IMR-90 (cell line): ENCODE results near the gene TNRC6C. TPM values are rescaled to one million over a fixed set of nuclear protein-coding genes. Genes with fewer than 3 reads are reported as not detected.

ENCODE experiments used
- ATAC-seq: fragments of 200-7000 bp; cut with Tn5 transposase; 2 replicates; pipeline ENCODE4 v1.9.1; 2020; ENCODE audit warnings: low read depth, mild to moderate bottlenecking, moderate library complexity
- BruUV-seq: library from RNA; stranded (reverse); fragments of 400-500 nt; replicated peaks from 2 replicates; lab custom pipeline; 2021; lab: Mats Ljungman, UMichigan
- CTCF ChIA-PET: fragments of 300-600 bp; formaldehyde crosslinking; extraction: SDS; loops from one replicate; lab custom pipeline; 2021; ENCODE audit warnings: antibody characterized with exemption; lab: Yijun Ruan, JAX
- POLR2A ChIA-PET: fragments of 300-600 bp; sonication (Branson Sonifier 250); formaldehyde crosslinking; loops from one replicate; lab custom pipeline; 2022; ENCODE audit warnings: antibody characterized with exemption; ENCODE audit not compliant: unreplicated experiment; lab: Charles Lee
- DNase-seq: peaks from one replicate; pipeline ENCODE4 v3.0.0; 2013
- H2AFZ ChIP-seq: replicated peaks from 2 replicates; pipeline ENCODE3; 2013; ENCODE audit warnings: low read length, mild to moderate bottlenecking; ENCODE audit not compliant: poor library complexity
- H2AK5ac ChIP-seq: 2 replicates; pipeline ENCODE4 v1.6.1; 2013; ENCODE audit warnings: low read depth, low read length, inconsistent platforms
- H2AK9ac ChIP-seq: replicated peaks from 2 replicates; pipeline ENCODE3; 2013; ENCODE audit warnings: mild to moderate bottlenecking, low read depth, low read length, moderate library complexity; ENCODE audit not compliant: poor library complexity
- H2BK120ac ChIP-seq: 2 replicates; pipeline ENCODE4 v1.6.1; 2013; ENCODE audit warnings: low read depth, low read length, inconsistent platforms
- H2BK15ac ChIP-seq: 3 replicates; pipeline ENCODE4 v1.6.1; 2013; ENCODE audit warnings: low read depth, low read length, inconsistent platforms
- H2BK20ac ChIP-seq: 2 replicates; pipeline ENCODE4 v1.6.1; 2013; ENCODE audit warnings: low read depth, mild to moderate bottlenecking, inconsistent platforms, low read length, moderate library complexity
- H2BK5ac ChIP-seq: 2 replicates; pipeline ENCODE4 v1.6.1; 2013; ENCODE audit warnings: mild to moderate bottlenecking, low read depth, low read length, inconsistent platforms; ENCODE audit not compliant: poor library complexity, severe bottlenecking
- H3K14ac ChIP-seq: replicated peaks from 2 replicates; pipeline ENCODE4 v1.6.1; 2013; ENCODE audit warnings: low read depth, low read length, inconsistent platforms
- H3K18ac ChIP-seq: 2 replicates; pipeline ENCODE4 v1.6.1; 2013; ENCODE audit warnings: low read depth, low read length, control low read depth
- H3K23ac ChIP-seq: 2 replicates; pipeline ENCODE4 v1.6.1; 2013; ENCODE audit warnings: low read depth, low read length, inconsistent platforms
- H3K27ac ChIP-seq: 2 replicates; pipeline ENCODE4 v1.5.1; 2013; ENCODE audit warnings: mild to moderate bottlenecking, control low read depth, low read length; ENCODE audit not compliant: insufficient read depth
- H3K27me3 ChIP-seq: 2 replicates; pipeline ENCODE4 v1.6.1; 2013; ENCODE audit warnings: low read length; ENCODE audit not compliant: control insufficient read depth, insufficient read depth
- H3K36me3 ChIP-seq: 2 replicates; pipeline ENCODE4 v1.6.1; 2013; ENCODE audit warnings: low read length, mixed read lengths; ENCODE audit not compliant: control insufficient read depth, insufficient read depth
- H3K4ac ChIP-seq: 2 replicates; pipeline ENCODE4 v1.6.1; 2013; ENCODE audit warnings: low read depth, low read length, inconsistent platforms
- H3K4me1 ChIP-seq: 2 replicates; pipeline ENCODE4 v1.6.1; 2013; ENCODE audit warnings: low read length, mixed read lengths; ENCODE audit not compliant: control insufficient read depth, insufficient read depth
- H3K4me2 ChIP-seq: 2 replicates; pipeline ENCODE4 v1.6.1; 2013; ENCODE audit warnings: low read depth, mild to moderate bottlenecking, control low read depth, low read length, moderate library complexity
- H3K4me3 ChIP-seq: 2 replicates; pipeline ENCODE4 v1.5.1; 2013; ENCODE audit warnings: low read depth, mild to moderate bottlenecking, control low read depth, low read length, moderate library complexity; ENCODE audit not compliant: insufficient read depth
- H3K56ac ChIP-seq: 2 replicates; pipeline ENCODE4 v1.6.1; 2013; ENCODE audit warnings: low read length, inconsistent platforms; ENCODE audit not compliant: insufficient read depth; ENCODE audit errors: extremely low read depth
- H3K79me1 ChIP-seq, 2 experiments: 2 replicates each; pipeline ENCODE4 v1.6.1; 2013; ENCODE audit warnings: low read length in 2 of 2, inconsistent platforms in 1 of 2, low read depth in 1 of 2
- H3K9ac ChIP-seq: 2 replicates; pipeline ENCODE4 v1.6.1; 2013; ENCODE audit warnings: low read depth, low read length, control low read depth
- H3K9me1 ChIP-seq: 2 replicates; pipeline ENCODE4 v1.6.1; 2013; ENCODE audit warnings: low read length, inconsistent platforms; ENCODE audit not compliant: insufficient read depth
- H3K9me3 ChIP-seq: 2 replicates; pipeline ENCODE4 v1.6.1; 2013; ENCODE audit warnings: low read length; ENCODE audit not compliant: control insufficient read depth, insufficient read depth
- H4K20me1 ChIP-seq: 2 replicates; pipeline ENCODE4 v1.6.1; 2013; ENCODE audit warnings: low read length, inconsistent platforms; ENCODE audit not compliant: insufficient read depth
- H4K5ac ChIP-seq: 2 replicates; pipeline ENCODE4 v1.6.1; 2013; ENCODE audit warnings: mild to moderate bottlenecking, low read depth, low read length, control low read depth
- H4K8ac ChIP-seq, 2 experiments: 2 replicates each; pipeline ENCODE4 v1.6.1; 2013; ENCODE audit warnings: low read depth in 2 of 2, low read length in 2 of 2, control low read depth in 1 of 2, inconsistent platforms in 1 of 2
- H4K91ac ChIP-seq: 2 replicates; pipeline ENCODE4 v1.6.1; 2013; ENCODE audit warnings: low read depth, low read length, inconsistent platforms; ENCODE audit not compliant: insufficient read depth
- CEBPB ChIP-seq: IDR thresholded peaks from 2 replicates; pipeline ENCODE4 v1.6.1; 2012; ENCODE audit warnings: low read depth, low read length, improper control_type of control experiment
- CHD1 ChIP-seq: IDR thresholded peaks from 2 replicates; pipeline ENCODE4 v1.6.1; 2012; ENCODE audit warnings: low read depth, low read length, improper control_type of control experiment
- CTCF ChIP-seq: conservative IDR thresholded peaks from 2 replicates; pipeline ENCODE4 v1.5.1; 2012; ENCODE audit warnings: mild to moderate bottlenecking, low read depth, low read length, improper control_type of control experiment
- ELK1 ChIP-seq: fragments of 150-350 bp; IDR thresholded peaks from 2 replicates; pipeline ENCODE4 v1.6.1; 2016; ENCODE audit warnings: low read depth, mild to moderate bottlenecking, low read length, moderate library complexity, borderline replicate concordance
- FOS ChIP-seq: fragments of 150-350 bp; IDR thresholded peaks from 2 replicates; pipeline ENCODE4 v1.6.1; 2016; ENCODE audit warnings: low read depth, low read length
- MAFK ChIP-seq: IDR thresholded peaks from 2 replicates; pipeline ENCODE4 v1.6.1; 2012; ENCODE audit warnings: low read depth, low read length, improper control_type of control experiment
- MAZ ChIP-seq: IDR thresholded peaks from 2 replicates; pipeline ENCODE4 v1.6.1; 2012; ENCODE audit warnings: low read depth, mild to moderate bottlenecking, low read length, improper control_type of control experiment, moderate library complexity, borderline replicate concordance
- MXI1 ChIP-seq: IDR thresholded peaks from 2 replicates; pipeline ENCODE4 v1.6.1; 2012; ENCODE audit warnings: low read depth, mild to moderate bottlenecking, low read length, moderate library complexity, borderline replicate concordance
- NFE2L2 ChIP-seq: fragments of 150-350 bp; IDR thresholded peaks from 2 replicates; pipeline ENCODE4 v1.6.1; 2016; ENCODE audit warnings: low read depth, mild to moderate bottlenecking, low read length
- POLR2A ChIP-seq: IDR thresholded peaks from 2 replicates; pipeline ENCODE4 v1.6.1; 2012; ENCODE audit warnings: mild to moderate bottlenecking, low read depth, low read length
- RAD21 ChIP-seq: IDR thresholded peaks from 2 replicates; pipeline ENCODE4 v1.6.1; 2012; ENCODE audit warnings: low read length, improper control_type of control experiment
- RCOR1 ChIP-seq: IDR thresholded peaks from 2 replicates; pipeline ENCODE4 v1.6.1; 2012; ENCODE audit warnings: mild to moderate bottlenecking, low read length, improper control_type of control experiment; ENCODE audit not compliant: insufficient replicate concordance
- RFX5 ChIP-seq: IDR thresholded peaks from 2 replicates; pipeline ENCODE4 v1.8.0; 2012; ENCODE audit warnings: low read depth, mild to moderate bottlenecking, low read length, moderate library complexity
- SMC3 ChIP-seq: fragments of 150-350 bp; IDR thresholded peaks from 2 replicates; pipeline ENCODE4 v1.6.1; 2016; ENCODE audit warnings: low read depth, mild to moderate bottlenecking, antibody characterized with exemption, low read length, moderate library complexity
- WGBS, 2 experiments: methylation state at CpG; one replicate each; pipeline versions ENCODE4 v1.1.5 to v1.1.7; 2013; ENCODE audit warnings: missing lambda C conversion rate in 2 of 2; ENCODE audit not compliant: insufficient read length in 1 of 2; ENCODE audit errors: extremely low coverage in 2 of 2; 5-methylcytosine and 5-hydroxymethylcytosine counted together
- dilution Hi-C: fragments of 300-500 bp; cut with HindIII; formaldehyde crosslinking; loops from one replicate; pipeline ENCODE4 v1.14.3; 2018; ENCODE audit warnings: low sequenced_read_pairs; ENCODE audit not compliant: unreplicated experiment
- in situ Hi-C: fragments of 300-500 bp; cut with MboI; formaldehyde crosslinking; loops from 3 replicates; pipeline ENCODE4 v1.14.3; 2019; ENCODE audit warnings: low sequenced_read_pairs, inconsistent platforms, mixed read lengths
- intact Hi-C: fragments of 100-400 bp; cut with micrococcal nuclease; formaldehyde crosslinking; loops from 2 replicates; pipeline ENCODE4 v1.10.0; 2022
- polyA plus RNA-seq, 3 experiments: library from polyadenylated mRNA; depleted of rRNA; stranded (reverse); fragments of >200 nt; gene quantifications; 2 replicates each; pipeline ENCODE4 v1.2.3, GENCODE V29; 2012; ENCODE audit warnings: low replicate concordance in 1 of 3
- total RNA-seq: library from RNA; depleted of rRNA; stranded (reverse); fragments of >200 nt; gene quantifications from 2 replicates; pipeline ENCODE4 v1.2.3, GENCODE V29; 2012

Gene TNRC6C
- total and polyA plus RNA-seq, 2 of the 4 experiments (the other 2 are of a cell fraction): 1.6 to 2.7 TPM

GRCh38 chr17:77959126-77959925, 823 bp downstream of the TNRC6C start:
- H3K56ac ChIP-seq: no peak overlapping the region
- H3K23ac ChIP-seq: peak overlapping the region; percentile 93
- H4K91ac ChIP-seq: no peak overlapping the region
- intact Hi-C loops (loop anchor here (2.0 kb wide), 1 partner anchor 41 kb away; no protein-coding TSS in a partner anchor), dilution Hi-C loops (no loop called here), in situ Hi-C loops (no loop called here)
- H3K27ac ChIP-seq: no peak overlapping the region; the same call in 1 of the 2 replicates
- H2AFZ ChIP-seq: peak overlapping the region; percentile 94
- H3K36me3 ChIP-seq: no peaks in the 10 kb centered on the region
- H3K4me1 ChIP-seq: no peaks in the 10 kb centered on the region; the same call in 1 of the 2 replicates
- no peak overlapping the region for H4K5ac ChIP-seq
- no peak overlapping the region for H2BK120ac ChIP-seq
- H3K4me2 ChIP-seq: peak overlapping the region; percentile 95
- ChIA-PET CTCF (no interaction called here), POLR2A (no interaction called here)
- no peak overlapping the region for H2BK20ac ChIP-seq
- no peak overlapping the region for H4K8ac ChIP-seq
- H3K4ac ChIP-seq: no peak overlapping the region
- peaks cover 17 to 41% of the 10 kb centered on the region in 2 experiments for H3K79me1 ChIP-seq
- H2BK15ac ChIP-seq: no peak overlapping the region
- H3K4me3 ChIP-seq: peak overlapping the region; percentile 54
- no peak overlapping the region for H3K18ac ChIP-seq
- peaks cover 15% of the 10 kb centered on the region for H3K9me1 ChIP-seq
- DNase-seq (peak; percentile 19), ATAC-seq (peak; percentile 1)
- H3K14ac ChIP-seq: 0 out of 2 replicates have a peak overlapping the region, but pooled peaks have one; percentile 35
- no peaks in the 10 kb centered on the region for H3K9me3 ChIP-seq
- TF ChIP-seq CHD1: no peak
- no peak for TF ChIP-seq CEBPB
- no peak for TF ChIP-seq MXI1
- TF ChIP-seq NFE2L2: no peak
- TF ChIP-seq ELK1: no peak
- TF ChIP-seq FOS: no peak
- no peak for TF ChIP-seq RCOR1
- no peak for TF ChIP-seq CTCF
- TF ChIP-seq SMC3: no peak
- TF ChIP-seq RAD21: no peak
- TF ChIP-seq MAFK: no peak
- TF ChIP-seq MAZ: no peak
- TF ChIP-seq RFX5: no peak
- no peak for TF ChIP-seq POLR2A
- no peak overlapping the region for H2AK5ac ChIP-seq
- peak overlapping the region; percentile 80 for H2AK9ac ChIP-seq
- peaks cover 25% of the 10 kb centered on the region; the same call in 1 of the 2 replicates for H4K20me1 ChIP-seq
- H3K9ac ChIP-seq: peak overlapping the region; percentile 20
- WGBS, 2 experiments: 0% methylated on average over 38 of the region's 92 CpGs; no CpG with 5 or more reads in 1 of the 2 experiments
- H3K27me3 ChIP-seq: peaks cover 28% of the 10 kb centered on the region
- H2BK5ac ChIP-seq: no peak overlapping the region
- BruUV-seq: no TSS peak
